H1 (cell line): ENCODE data around the gene NT5DC3.

ENCODE experiments used
- CEBPB ChIP-seq: IDR thresholded peaks from 2 replicates; pipeline ENCODE4 v1.6.1; 2012; ENCODE audit warnings: low read depth, low read length
- GTF2F1 ChIP-seq: IDR thresholded peaks from 2 replicates; pipeline ENCODE4 v1.6.1; 2012; ENCODE audit warnings: low read depth, low read length, improper control_type of control experiment, borderline replicate concordance
- HDAC2 ChIP-seq, 2 experiments: fragments of 300-600 bp in 1 of 2; sonication (generic) in 1 of 2; IDR thresholded peaks; 2 replicates each; pipeline ENCODE4 v1.6.1; 2011 to 2012; ENCODE audit warnings: low read depth in 2 of 2, low read length in 2 of 2, mild to moderate bottlenecking in 2 of 2, moderate library complexity in 2 of 2, borderline replicate concordance in 1 of 2, inconsistent platforms in 1 of 2
- KDM1A ChIP-seq: fragments of 200-600, 300-600 bp; sonication (generic); IDR thresholded peaks from 2 replicates; pipeline ENCODE4 v1.7.1; 2016; ENCODE audit warnings: mild to moderate bottlenecking, low read length, borderline replicate concordance
- POLR2AphosphoS5 ChIP-seq: IDR thresholded peaks from 2 replicates; pipeline ENCODE4 v1.6.1; 2011; ENCODE audit warnings: low read depth, low read length
- YY1 ChIP-seq: IDR thresholded peaks from 2 replicates; pipeline ENCODE4 v1.6.1; 2011; ENCODE audit warnings: low read depth, mild to moderate bottlenecking, low read length
- TF ChIP-seq, protein P1 (sequence below), 3 experiments: IDR thresholded peaks; 1 replicate in 2 of 3; 2 replicates in 1 of 3; pipeline versions ENCODE4 v1.5.1 to v1.6.1; 2011; ENCODE audit warnings: low read length in 3 of 3, mild to moderate bottlenecking in 3 of 3, inconsistent platforms in 2 of 3, low read depth in 1 of 3, moderate library complexity in 1 of 3; ENCODE audit not compliant: insufficient read depth in 1 of 3; ENCODE audit errors: control extremely low read depth in 1 of 3
- TF ChIP-seq, protein P2 (sequence below): IDR thresholded peaks from 2 replicates; pipeline ENCODE4 v1.6.1; 2011; ENCODE audit warnings: low read length, improper control_type of control experiment

DNA sequence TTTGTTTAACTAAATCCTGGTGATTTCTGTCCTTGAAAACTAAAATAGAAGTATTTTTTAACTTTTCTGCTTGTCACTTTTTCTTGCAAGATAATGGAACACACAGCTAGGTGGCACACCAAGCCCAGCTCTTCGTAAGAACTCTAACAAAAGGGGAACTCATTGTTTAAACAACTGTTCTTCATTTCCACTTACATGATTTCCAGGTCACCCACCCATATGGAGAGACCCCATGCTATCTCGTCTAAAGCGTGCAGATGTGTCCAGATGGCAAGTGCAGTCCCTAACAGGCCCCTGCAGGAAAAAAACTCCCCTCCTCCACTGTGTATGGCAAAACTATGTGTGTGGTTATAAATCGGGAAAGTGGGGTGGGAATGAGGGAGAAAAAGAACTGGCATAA is 43.3 kb upstream of the NT5DC3 start:
- TF ChIP-seq, protein P1, sequence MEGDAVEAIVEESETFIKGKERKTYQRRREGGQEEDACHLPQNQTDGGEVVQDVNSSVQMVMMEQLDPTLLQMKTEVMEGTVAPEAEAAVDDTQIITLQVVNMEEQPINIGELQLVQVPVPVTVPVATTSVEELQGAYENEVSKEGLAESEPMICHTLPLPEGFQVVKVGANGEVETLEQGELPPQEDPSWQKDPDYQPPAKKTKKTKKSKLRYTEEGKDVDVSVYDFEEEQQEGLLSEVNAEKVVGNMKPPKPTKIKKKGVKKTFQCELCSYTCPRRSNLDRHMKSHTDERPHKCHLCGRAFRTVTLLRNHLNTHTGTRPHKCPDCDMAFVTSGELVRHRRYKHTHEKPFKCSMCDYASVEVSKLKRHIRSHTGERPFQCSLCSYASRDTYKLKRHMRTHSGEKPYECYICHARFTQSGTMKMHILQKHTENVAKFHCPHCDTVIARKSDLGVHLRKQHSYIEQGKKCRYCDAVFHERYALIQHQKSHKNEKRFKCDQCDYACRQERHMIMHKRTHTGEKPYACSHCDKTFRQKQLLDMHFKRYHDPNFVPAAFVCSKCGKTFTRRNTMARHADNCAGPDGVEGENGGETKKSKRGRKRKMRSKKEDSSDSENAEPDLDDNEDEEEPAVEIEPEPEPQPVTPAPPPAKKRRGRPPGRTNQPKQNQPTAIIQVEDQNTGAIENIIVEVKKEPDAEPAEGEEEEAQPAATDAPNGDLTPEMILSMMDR (IDR thresholded peaks at IDR 0.05; ENCODE audit: control extremely low read depth in 1 of 3, insufficient read depth in 1 of 3, low read depth in 1 of 3, low read length in 3 of 3), result peak in 2 of 3 experiments; percentile 32 to 42; a peak in 2 of 4 replicates
- TF ChIP-seq GTF2F1 (no peak), KDM1A (no peak), POLR2AphosphoS5 (no peak), CEBPB (no peak), YY1 (no peak), HDAC2 (IDR thresholded peaks at IDR 0.05; ENCODE audit: borderline replicate concordance in 1 of 2, low read depth in 2 of 2, low read length in 2 of 2) (no peak)
- TF ChIP-seq, protein P2, sequence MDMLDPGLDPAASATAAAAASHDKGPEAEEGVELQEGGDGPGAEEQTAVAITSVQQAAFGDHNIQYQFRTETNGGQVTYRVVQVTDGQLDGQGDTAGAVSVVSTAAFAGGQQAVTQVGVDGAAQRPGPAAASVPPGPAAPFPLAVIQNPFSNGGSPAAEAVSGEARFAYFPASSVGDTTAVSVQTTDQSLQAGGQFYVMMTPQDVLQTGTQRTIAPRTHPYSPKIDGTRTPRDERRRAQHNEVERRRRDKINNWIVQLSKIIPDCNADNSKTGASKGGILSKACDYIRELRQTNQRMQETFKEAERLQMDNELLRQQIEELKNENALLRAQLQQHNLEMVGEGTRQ, result no peak
